K562 (cell line): ENCODE measurements around the gene MTMR6. TPM values are rescaled to one million over a fixed set of nuclear protein-coding genes. Genes with fewer than 3 reads are reported as not detected.

Source experiments
- CCNT2 ChIP-seq: IDR thresholded peaks from 2 replicates; pipeline ENCODE4 v1.6.1; 2011; ENCODE audit warnings: borderline replicate concordance, low read depth, mild to moderate bottlenecking, moderate library complexity, mixed read lengths, low read length; ENCODE audit not compliant: insufficient read length; ENCODE audit errors: extremely low read depth
- CTBP1 ChIP-seq: fragments of 450-650 bp; IDR thresholded peaks from 2 replicates; pipeline ENCODE4 v1.6.1; 2016; ENCODE audit warnings: borderline replicate concordance
- CXXC5 ChIP-seq: fragments of 250-450 bp; sonication (Bioruptor Pico); IDR thresholded peaks from 2 replicates; pipeline ENCODE4 v1.8.0; 2022; ENCODE audit warnings: inconsistent platforms, mild to moderate bottlenecking, moderate library complexity
- GTF2F1 ChIP-seq: IDR thresholded peaks from 2 replicates; pipeline ENCODE4 v1.6.1; 2011; ENCODE audit warnings: low read depth, low read length, improper control_type of control experiment
- HCFC1 ChIP-seq: IDR thresholded peaks from 2 replicates; pipeline ENCODE4 v1.6.1; 2012; ENCODE audit warnings: low read depth, low read length, improper control_type of control experiment
- HDAC1 ChIP-seq, 2 experiments: fragments of 450-650 bp; IDR thresholded peaks; 2 replicates each; pipeline ENCODE4 v1.6.1; 2016 to 2017; ENCODE audit warnings: inconsistent platforms in 1 of 2, mild to moderate bottlenecking in 1 of 2, moderate library complexity in 1 of 2
- HNRNPLL ChIP-seq: fragments of 200-400 bp; formaldehyde crosslinking; IDR thresholded peaks from 2 replicates; pipeline ENCODE4 v1.6.1; 2017; ENCODE audit warnings: low read length, low read depth, mild to moderate bottlenecking; ENCODE audit not compliant: poor library complexity, severe bottlenecking
- MIER1 ChIP-seq: fragments of 450-650 bp; IDR thresholded peaks from 2 replicates; pipeline ENCODE4 v1.6.1; 2016; ENCODE audit warnings: antibody characterized with exemption, mild to moderate bottlenecking, low read depth
- MTA2 ChIP-seq: fragments of 450-650 bp; IDR thresholded peaks from 2 replicates; pipeline ENCODE4 v1.6.1; 2016; ENCODE audit warnings: low read depth
- NR2C2 ChIP-seq, 2 experiments: fragments of 200-800 bp in 1 of 2; sonication (Bioruptor generic) in 1 of 2; sonication (generic) in 1 of 2; formaldehyde crosslinking in 1 of 2; IDR thresholded peaks; 2 replicates each; pipeline versions ENCODE4 v1.6.1 to v1.8.0; 2016 to 2022; ENCODE audit warnings: mild to moderate bottlenecking in 1 of 2, missing compliant biosample characterization in 1 of 2, missing genetic modification characterization in 1 of 2, missing genetic modification reagents in 1 of 2
- NRF1 ChIP-seq, 2 experiments: fragments of 450-650 bp; IDR thresholded peaks in 1 of 2; conservative IDR thresholded peaks in 1 of 2; 2 replicates each; pipeline ENCODE4 v1.6.1; 2014; ENCODE audit warnings: mild to moderate bottlenecking in 2 of 2
- POLR2A ChIP-seq: fragments of 450-650 bp; conservative IDR thresholded peaks from 2 replicates; pipeline ENCODE4 v1.6.1; 2016
- RAD51 ChIP-seq: fragments of 450-650 bp; IDR thresholded peaks from 2 replicates; pipeline ENCODE4 v1.7.1; 2016; ENCODE audit warnings: low read depth, mild to moderate bottlenecking, borderline replicate concordance
- RNF2 ChIP-seq: sonication (generic); IDR thresholded peaks from 2 replicates; pipeline ENCODE4 v1.6.1; 2016
- SAFB ChIP-seq: fragments of 200-400 bp; formaldehyde crosslinking; IDR thresholded peaks from 2 replicates; pipeline ENCODE4 v1.6.1; 2017; ENCODE audit warnings: low read depth, low read length, borderline replicate concordance
- STAT5A ChIP-seq: IDR thresholded peaks from 2 replicates; pipeline ENCODE4 v1.6.1; 2012; ENCODE audit warnings: low read length, inconsistent platforms, borderline replicate concordance
- TOE1 ChIP-seq, 2 experiments: fragments of 450-650 bp in 1 of 2; sonication (generic) in 1 of 2; formaldehyde crosslinking in 1 of 2; IDR thresholded peaks; 2 replicates each; pipeline versions ENCODE4 v1.7.1 to v1.8.0; 2016 to 2022; ENCODE audit warnings: borderline replicate concordance in 2 of 2, mild to moderate bottlenecking in 2 of 2, antibody characterized with exemption in 1 of 2, inconsistent platforms in 1 of 2, low read depth in 1 of 2, missing genetic modification reagents in 1 of 2, moderate library complexity in 1 of 2
- ZBTB34 ChIP-seq: fragments of 250-450 bp; sonication (Bioruptor Pico); IDR thresholded peaks from 2 replicates; pipeline ENCODE4 v1.8.0; 2021; ENCODE audit warnings: mild to moderate bottlenecking, moderate library complexity
- ZBTB7A ChIP-seq: IDR thresholded peaks from 2 replicates; pipeline ENCODE4 v1.6.1; 2011; ENCODE audit warnings: low read depth, mild to moderate bottlenecking, low read length, moderate library complexity, borderline replicate concordance; ENCODE audit not compliant: control insufficient read depth
- ZNF212 ChIP-seq: fragments of 450-650 bp; formaldehyde crosslinking; IDR thresholded peaks from 2 replicates; pipeline ENCODE4 v1.4.0; 2020; ENCODE audit warnings: mild to moderate bottlenecking
- polyA plus RNA-seq, 8 experiments: library from polyadenylated mRNA; depleted of rRNA in 4 of 8; stranded (reverse) in 5 of 8; unstranded in 3 of 8; fragments of >200 nt; fragmentation: Nextera tagmentation in 2 of 8; fragmentation: Illumina TruSeq in 1 of 8; extraction: Ambion mirVana in 2 of 8; extraction: Trizol in 1 of 8; gene quantifications; 2 replicates each; pipeline versions ENCODE4 v1.2.1 to v1.2.3, GENCODE V29; 2011 to 2014; ENCODE audit warnings: inconsistent platforms in 1 of 8, missing spikeins in 1 of 8
- total RNA-seq, 7 experiments: library from RNA; depleted of rRNA in 6 of 7; stranded (reverse); fragments of >200 nt in 6 of 7; fragmentation: Illumina TruSeq in 2 of 7; extraction: Trizol in 2 of 7; gene quantifications; 2 replicates each; pipeline versions ENCODE4 v1.2.1 to v1.2.3, GENCODE V29; 2011 to 2021; ENCODE audit warnings: low replicate concordance in 1 of 7
- TF ChIP-seq, protein P1 (sequence below): fragments of 450-650 bp; IDR thresholded peaks from 2 replicates; pipeline ENCODE4 v1.6.1; 2014; ENCODE audit warnings: low read depth, mild to moderate bottlenecking, moderate library complexity, borderline replicate concordance
- TF ChIP-seq, protein P2 (sequence below), 2 experiments: fragments of 450-650 bp; conservative IDR thresholded peaks; 2 replicates each; pipeline ENCODE4 v1.6.1; 2017; ENCODE audit warnings: mild to moderate bottlenecking in 2 of 2, moderate library complexity in 2 of 2

The MTMR6 gene
- total and polyA plus RNA-seq, 9 of the 15 experiments (the other 6 are each of a cell fraction or from before 2014, with no cell fraction given) = 3.9 to 10.8 (median 7.7) TPM

DNA sequence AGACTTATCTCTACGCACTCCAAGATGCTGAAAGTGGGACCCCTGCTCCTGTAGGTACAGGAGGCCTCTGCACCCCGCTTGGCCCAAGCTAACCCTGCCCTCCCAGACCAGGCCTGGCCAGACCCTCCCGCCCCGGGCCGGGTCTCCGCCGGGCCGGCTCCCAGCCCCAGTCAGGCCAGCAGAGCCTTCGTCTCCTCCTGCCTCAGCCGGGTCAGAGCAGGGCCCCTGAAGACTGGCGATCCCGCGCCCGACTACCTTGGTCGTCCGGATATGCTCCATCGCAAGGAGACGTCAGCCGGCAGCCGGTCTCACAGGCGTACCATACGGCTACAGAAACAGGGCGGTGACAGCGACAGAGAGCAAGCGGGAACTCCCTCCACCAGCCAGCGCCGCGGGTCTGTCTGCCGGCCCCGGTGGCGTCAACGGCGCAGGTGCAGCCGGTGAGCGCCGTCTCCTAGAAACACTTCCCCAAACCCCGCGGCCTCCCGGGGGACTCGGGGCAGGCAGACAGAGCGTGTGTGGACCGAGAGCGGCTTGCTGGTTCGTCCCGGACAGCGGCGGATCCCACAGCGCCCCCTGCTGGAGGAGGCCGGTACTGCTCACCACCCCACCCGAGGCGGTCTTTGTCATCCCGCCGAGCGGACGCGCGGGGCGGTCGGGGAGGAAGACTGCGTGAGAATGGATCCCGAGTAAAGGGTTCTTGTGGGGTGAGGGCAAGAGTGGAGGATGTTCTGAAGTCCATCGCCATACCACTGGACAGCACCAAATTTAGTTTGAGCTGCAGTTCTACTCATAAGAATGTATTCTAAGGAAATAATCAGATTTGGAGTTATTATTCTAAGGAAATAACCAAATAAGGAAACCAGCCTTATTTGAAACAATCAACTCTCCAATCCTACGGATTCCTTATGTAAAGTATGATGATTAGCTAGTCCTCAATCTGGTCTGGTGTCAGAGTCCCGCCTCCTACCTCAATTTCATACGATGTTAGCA lies at the start of gene MTMR6 (continued):
- TF ChIP-seq GTF2F1 (0 out of 2 replicates have a peak, but pooled peaks have one; percentile 36), CXXC5 (CRISPR knock-in tag) (peak; percentile 54), HDAC1 (IDR thresholded peaks at IDR 0.05) (peak in 1 of 2 experiments; percentile 53; a peak in 1 of 4 replicates), CCNT2 (peak; percentile 55), RNF2 (0 out of 2 replicates have a peak, but pooled peaks have one; percentile 40), TOE1 (IDR thresholded peaks at IDR 0.05; ENCODE audit: borderline replicate concordance) (peak; percentile 29; the same call in 1 of the 2 replicates), TOE1 (CRISPR knock-in tag; IDR thresholded peaks at IDR 0.05; ENCODE audit: borderline replicate concordance, low read depth) (no peak), HCFC1 (peak; percentile 59), SAFB (peak; percentile 68; the same call in 1 of the 2 replicates), RAD51 (no peak), HNRNPLL (peak; percentile 82), NRF1 (conservative IDR thresholded peaks at IDR 0.05 in 1 of 2, IDR thresholded peaks at IDR 0.05 in 1 of 2) (peak; percentile 84 to 87), MTA2 (no peak), NR2C2 (CRISPR knock-in tag; IDR thresholded peaks at IDR 0.05) (0 out of 2 replicates have a peak, but pooled peaks have one; percentile 33), NR2C2 (tag; IDR thresholded peaks at IDR 0.05) (no peak), POLR2A (peak; percentile 72), ZBTB34 (CRISPR knock-in tag) (no peak), STAT5A (no peak), ZBTB7A (peak; percentile 36; the same call in 1 of the 2 replicates), CTBP1 (peak; percentile 59; the same call in 1 of the 2 replicates), ZNF212 (CRISPR knock-in tag) (no peak), MIER1 (no peak)
- TF ChIP-seq, protein P1, sequence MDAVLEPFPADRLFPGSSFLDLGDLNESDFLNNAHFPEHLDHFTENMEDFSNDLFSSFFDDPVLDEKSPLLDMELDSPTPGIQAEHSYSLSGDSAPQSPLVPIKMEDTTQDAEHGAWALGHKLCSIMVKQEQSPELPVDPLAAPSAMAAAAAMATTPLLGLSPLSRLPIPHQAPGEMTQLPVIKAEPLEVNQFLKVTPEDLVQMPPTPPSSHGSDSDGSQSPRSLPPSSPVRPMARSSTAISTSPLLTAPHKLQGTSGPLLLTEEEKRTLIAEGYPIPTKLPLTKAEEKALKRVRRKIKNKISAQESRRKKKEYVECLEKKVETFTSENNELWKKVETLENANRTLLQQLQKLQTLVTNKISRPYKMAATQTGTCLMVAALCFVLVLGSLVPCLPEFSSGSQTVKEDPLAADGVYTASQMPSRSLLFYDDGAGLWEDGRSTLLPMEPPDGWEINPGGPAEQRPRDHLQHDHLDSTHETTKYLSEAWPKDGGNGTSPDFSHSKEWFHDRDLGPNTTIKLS = peak; percentile 24; the same call in 1 of the 2 replicates
- TF ChIP-seq, protein P2, sequence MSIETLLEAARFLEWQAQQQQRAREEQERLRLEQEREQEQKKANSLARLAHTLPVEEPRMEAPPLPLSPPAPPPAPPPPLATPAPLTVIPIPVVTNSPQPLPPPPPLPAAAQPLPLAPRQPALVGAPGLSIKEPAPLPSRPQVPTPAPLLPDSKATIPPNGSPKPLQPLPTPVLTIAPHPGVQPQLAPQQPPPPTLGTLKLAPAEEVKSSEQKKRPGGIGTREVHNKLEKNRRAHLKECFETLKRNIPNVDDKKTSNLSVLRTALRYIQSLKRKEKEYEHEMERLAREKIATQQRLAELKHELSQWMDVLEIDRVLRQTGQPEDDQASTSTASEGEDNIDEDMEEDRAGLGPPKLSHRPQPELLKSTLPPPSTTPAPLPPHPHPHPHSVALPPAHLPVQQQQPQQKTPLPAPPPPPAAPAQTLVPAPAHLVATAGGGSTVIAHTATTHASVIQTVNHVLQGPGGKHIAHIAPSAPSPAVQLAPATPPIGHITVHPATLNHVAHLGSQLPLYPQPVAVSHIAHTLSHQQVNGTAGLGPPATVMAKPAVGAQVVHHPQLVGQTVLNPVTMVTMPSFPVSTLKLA (conservative IDR thresholded peaks at IDR 0.05) = peak in 1 of 2 experiments; percentile 72; a peak in 3 of 4 replicates
